HG02943 (cell line): ENCODE data around the gene PHACTR3.
"Not testable (repeated sequence)": the region's sequence is repeated elsewhere in the genome, so short reads cannot be mapped to it uniquely, and the experiment has no call there.

ENCODE experiments used
- ATAC-seq: cut with Tn5 transposase; IDR thresholded peaks from one replicate; pipeline ENCODE4 v1.9.1; 2021; ENCODE audit warnings: mild to moderate bottlenecking, low read depth, moderate library complexity; ENCODE audit not compliant: unreplicated experiment

PHACTR3 gene

DNA sequence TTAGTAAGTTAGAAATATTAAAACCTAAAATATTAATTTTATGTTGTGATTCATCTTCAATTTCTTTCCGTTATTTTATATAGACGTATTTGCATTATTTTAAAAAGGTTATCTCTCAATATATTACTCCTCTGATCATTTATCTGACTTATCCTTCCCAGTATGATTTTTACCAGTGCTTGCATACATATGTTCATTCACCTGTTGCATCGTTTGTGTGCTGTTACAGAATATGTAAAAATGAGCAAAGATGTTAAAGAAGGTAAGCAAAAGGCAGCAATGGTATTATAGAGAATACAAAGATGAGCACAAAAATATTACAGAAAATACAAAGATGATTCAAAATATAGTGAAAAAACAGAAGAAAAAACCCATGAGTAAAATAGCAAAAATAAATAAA, 280.2 kb downstream of the PHACTR3 start:
- ATAC-seq, result no peak

GRCh38 chr20:59888050-59888449, 283.7 kb downstream of the PHACTR3 start:
- ATAC-seq, result no peak

- ATAC-seq, result not testable (repeated sequence)
Measured at GRCh38 chr20:59890035-59890434, 285.7 kb downstream of the PHACTR3 start.

DNA sequence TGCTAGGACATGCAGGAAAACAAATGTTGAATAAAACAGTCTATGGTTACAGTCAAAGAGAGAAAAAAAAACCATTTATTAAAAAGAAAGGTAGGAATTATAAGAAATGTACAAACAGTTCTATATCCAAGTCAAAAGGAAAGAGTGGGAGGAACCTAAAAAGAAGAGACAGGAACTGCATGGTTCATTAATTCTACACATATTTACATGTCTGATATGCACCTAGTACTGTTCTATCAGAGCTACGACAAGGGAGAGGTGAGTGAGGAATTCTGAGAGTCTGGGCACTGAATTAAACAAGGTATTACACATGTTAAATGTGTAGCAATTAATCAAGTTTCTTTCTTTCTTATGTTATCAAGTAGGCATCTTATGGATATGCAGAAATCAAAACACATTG, 287.2 kb downstream of the PHACTR3 start:
- no peak for ATAC-seq

DNA sequence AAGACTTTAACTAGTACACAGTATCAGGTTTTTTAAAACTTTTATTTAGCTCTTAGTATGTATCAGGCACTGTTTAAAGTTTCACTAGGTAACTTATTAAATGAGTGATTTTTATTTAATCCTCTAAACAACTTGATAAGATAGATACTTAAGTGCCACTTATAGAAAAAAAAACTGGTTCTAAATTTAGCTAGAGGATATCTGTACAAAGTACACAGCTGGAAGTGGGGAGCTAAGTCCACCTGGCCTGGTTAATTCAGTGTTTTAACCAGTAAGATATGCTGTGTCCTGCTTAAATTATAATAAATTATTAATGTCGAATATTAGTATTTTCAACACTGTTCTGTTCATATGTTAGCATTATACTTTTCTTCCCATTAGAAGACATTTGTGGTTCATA, 291.6 kb downstream of the PHACTR3 start:
- ATAC-seq, result no peak
